CD4-positive, alpha-beta T cell (primary cell): Measurements from ENCODE around the gene SECTM1. TPM values are rescaled to one million over a fixed set of nuclear protein-coding genes. Genes with fewer than 3 reads are reported as not detected.

Experiments used
- ATAC-seq: fragments of 200-7000 bp; cut with Tn5 transposase; one replicate; pipeline ENCODE4 v1.10.0; 2022; ENCODE audit warnings: mild to moderate bottlenecking; ENCODE audit not compliant: poor library complexity
- CTCF ChIA-PET: fragments of 350-600 bp; sonication (Branson Sonifier 250); formaldehyde crosslinking; loops from one replicate; lab custom pipeline; 2021; ENCODE audit warnings: antibody characterized with exemption, inconsistent platforms; lab: Charles Lee
- POLR2A ChIA-PET: fragments of 350-600 bp; sonication (Branson Sonifier 250); formaldehyde crosslinking; loops from one replicate; lab custom pipeline; 2021; ENCODE audit warnings: antibody characterized with exemption, inconsistent platforms; lab: Charles Lee
- DNase-seq, 14 experiments: peaks; one replicate each; pipeline ENCODE4 v3.0.0-alpha.2; 2013 to 2020; ENCODE audit warnings: mixed read lengths in 2 of 14
- H3K27ac ChIP-seq, 2 donors: one replicate each; pipeline versions ENCODE4 v1.5.1 to v1.7.0; 2013; ENCODE audit warnings: low read length in 2 of 2, low read depth in 1 of 2, mild to moderate bottlenecking in 1 of 2
- H3K27me3 ChIP-seq, 2 experiments: 1 replicate in 1 of 2; 2 replicates in 1 of 2; pipeline versions ENCODE4 v1.6.1 to v1.7.0; 2013; ENCODE audit warnings: low read length in 2 of 2, control low read depth in 1 of 2, mild to moderate bottlenecking in 1 of 2, moderate library complexity in 1 of 2; ENCODE audit not compliant: insufficient read depth in 2 of 2, control insufficient read depth in 1 of 2
- H3K36me3 ChIP-seq: one replicate; pipeline ENCODE4 v1.6.1; 2013; ENCODE audit warnings: low read length, control low read depth; ENCODE audit not compliant: insufficient read depth
- H3K4me1 ChIP-seq: one replicate; pipeline ENCODE4 v1.6.1; 2013; ENCODE audit warnings: low read length, control low read depth; ENCODE audit not compliant: insufficient read depth
- H3K4me3 ChIP-seq: one replicate; pipeline ENCODE4 v1.5.1; 2013; ENCODE audit warnings: mild to moderate bottlenecking, low read length, moderate library complexity
- H3K9me3 ChIP-seq, 2 experiments: 1 replicate in 1 of 2; 2 replicates in 1 of 2; pipeline versions ENCODE4 v1.6.1 to v1.7.0; 2013; ENCODE audit warnings: low read length in 2 of 2, mild to moderate bottlenecking in 2 of 2, control low read depth in 1 of 2, moderate library complexity in 1 of 2; ENCODE audit not compliant: control insufficient read depth in 1 of 2, insufficient read depth in 1 of 2
- H3K27ac Mint-ChIP-seq: one replicate; pipeline ENCODE4 v1.8.0; 2020; ENCODE audit warnings: mixed read lengths
- H3K27me3 Mint-ChIP-seq: one replicate; pipeline ENCODE4 v1.8.0; 2021; ENCODE audit warnings: mixed read lengths
- H3K36me3 Mint-ChIP-seq: one replicate; pipeline ENCODE4 v1.8.0; 2021; ENCODE audit warnings: low read depth, mixed read lengths
- H3K4me1 Mint-ChIP-seq: one replicate; pipeline ENCODE4 v1.8.0; 2021; ENCODE audit warnings: low read depth, mixed read lengths
- H3K4me3 Mint-ChIP-seq: one replicate; pipeline ENCODE4 v1.8.0; 2020; ENCODE audit warnings: mild to moderate bottlenecking, mixed read lengths
- H3K9me3 Mint-ChIP-seq: one replicate; pipeline ENCODE4 v1.8.0; 2020; ENCODE audit warnings: mixed read lengths
- intact Hi-C, 2 experiments: fragments of 100-400 bp; cut with DNase I in 1 of 2; cut with micrococcal nuclease in 1 of 2; formaldehyde crosslinking; loops; one replicate each; pipeline versions ENCODE4 v1.15.1 to v1.9.0; 2023 to 2025; cut with DNase I, micrococcal nuclease
- total RNA-seq, 174 experiments: library from RNA in 2 of 174; stranded (reverse) in 2 of 174; gene quantifications; one replicate each; pipeline ENCODE4 v1.2.3 and lab custom pipeline; 2021 to 2026
- TF ChIP-seq, protein P1 (sequence below): fragments of 200-600 bp; IDR thresholded peaks from one replicate; pipeline ENCODE4 v1.8.0; 2022; ENCODE audit warnings: antibody characterized with exemption, mild to moderate bottlenecking

The SECTM1 gene
- total RNA-seq, 2 experiments from 2014 or later = 2.1 to 3.1 TPM

DNA sequence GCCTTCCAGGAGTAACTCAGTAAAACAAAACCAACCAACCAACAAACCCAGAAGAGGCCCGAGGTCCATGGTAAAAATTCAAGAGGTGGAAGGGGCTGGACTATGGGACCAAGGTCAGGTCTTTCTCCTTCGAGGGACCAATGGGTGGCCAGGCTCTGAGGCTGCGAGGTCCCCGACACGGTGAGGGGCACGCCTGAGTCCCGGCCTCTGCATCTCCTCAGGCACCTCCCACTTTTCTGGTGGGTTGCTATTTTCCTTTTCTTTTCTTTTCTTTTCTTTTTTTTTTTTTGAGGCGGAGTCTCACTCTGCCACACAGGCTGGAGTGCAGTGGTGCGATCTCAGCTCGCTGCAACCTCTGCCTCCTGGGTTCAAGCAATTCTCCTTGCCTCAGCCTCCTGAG lies 34.1 kb downstream of the SECTM1 start:
- ChIA-PET POLR2A (interaction anchor here (1.9 to 8.9 kb wide), 6 partner anchors 16 to 269 kb away, joined by 6 to 157 read pairs (median 16); partner anchors contain the start of genes CD7 and SECTM1), CTCF (interaction anchor here (2.1 to 3.3 kb wide), 3 partner anchors 22 to 63 kb away, joined by 7 to 16 read pairs (median 11); no protein-coding TSS in a partner anchor)
- Mint-ChIP-seq H3K4me1 (peaks cover 83% of the 10 kb centered on the region), H3K9me3 (no peaks in the 10 kb centered on the region), H3K4me3 (peak overlapping the region; percentile 96), H3K27me3 (no peaks in the 10 kb centered on the region), H3K36me3 (peaks cover 14% of the 10 kb centered on the region), H3K27ac (peak overlapping the region; percentile 100)
- intact Hi-C loops = loop anchor here (2.0 to 10.0 kb wide), 5 partner anchors 38 to 265 kb away; partner anchors contain the start of genes DCXR (in 1 of the 2) and RAC3 (in 1 of the 2)
- TF ChIP-seq, protein P1, sequence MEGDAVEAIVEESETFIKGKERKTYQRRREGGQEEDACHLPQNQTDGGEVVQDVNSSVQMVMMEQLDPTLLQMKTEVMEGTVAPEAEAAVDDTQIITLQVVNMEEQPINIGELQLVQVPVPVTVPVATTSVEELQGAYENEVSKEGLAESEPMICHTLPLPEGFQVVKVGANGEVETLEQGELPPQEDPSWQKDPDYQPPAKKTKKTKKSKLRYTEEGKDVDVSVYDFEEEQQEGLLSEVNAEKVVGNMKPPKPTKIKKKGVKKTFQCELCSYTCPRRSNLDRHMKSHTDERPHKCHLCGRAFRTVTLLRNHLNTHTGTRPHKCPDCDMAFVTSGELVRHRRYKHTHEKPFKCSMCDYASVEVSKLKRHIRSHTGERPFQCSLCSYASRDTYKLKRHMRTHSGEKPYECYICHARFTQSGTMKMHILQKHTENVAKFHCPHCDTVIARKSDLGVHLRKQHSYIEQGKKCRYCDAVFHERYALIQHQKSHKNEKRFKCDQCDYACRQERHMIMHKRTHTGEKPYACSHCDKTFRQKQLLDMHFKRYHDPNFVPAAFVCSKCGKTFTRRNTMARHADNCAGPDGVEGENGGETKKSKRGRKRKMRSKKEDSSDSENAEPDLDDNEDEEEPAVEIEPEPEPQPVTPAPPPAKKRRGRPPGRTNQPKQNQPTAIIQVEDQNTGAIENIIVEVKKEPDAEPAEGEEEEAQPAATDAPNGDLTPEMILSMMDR = no peak
- ATAC-seq (peak; percentile 4), DNase-seq (peak in 5 of 14 experiments; percentile 19 to 54 (median 34))
- H3K36me3 ChIP-seq = no peaks in the 10 kb centered on the region
- H3K4me3 ChIP-seq = peak overlapping the region; percentile 70
- H3K27ac ChIP-seq = peak overlapping the region; percentile 99 to 100
- H3K4me1 ChIP-seq = peaks cover 83% of the 10 kb centered on the region
- H3K9me3 ChIP-seq = no peaks in the 10 kb centered on the region
- no peaks in the 10 kb centered on the region for H3K27me3 ChIP-seq

DNA sequence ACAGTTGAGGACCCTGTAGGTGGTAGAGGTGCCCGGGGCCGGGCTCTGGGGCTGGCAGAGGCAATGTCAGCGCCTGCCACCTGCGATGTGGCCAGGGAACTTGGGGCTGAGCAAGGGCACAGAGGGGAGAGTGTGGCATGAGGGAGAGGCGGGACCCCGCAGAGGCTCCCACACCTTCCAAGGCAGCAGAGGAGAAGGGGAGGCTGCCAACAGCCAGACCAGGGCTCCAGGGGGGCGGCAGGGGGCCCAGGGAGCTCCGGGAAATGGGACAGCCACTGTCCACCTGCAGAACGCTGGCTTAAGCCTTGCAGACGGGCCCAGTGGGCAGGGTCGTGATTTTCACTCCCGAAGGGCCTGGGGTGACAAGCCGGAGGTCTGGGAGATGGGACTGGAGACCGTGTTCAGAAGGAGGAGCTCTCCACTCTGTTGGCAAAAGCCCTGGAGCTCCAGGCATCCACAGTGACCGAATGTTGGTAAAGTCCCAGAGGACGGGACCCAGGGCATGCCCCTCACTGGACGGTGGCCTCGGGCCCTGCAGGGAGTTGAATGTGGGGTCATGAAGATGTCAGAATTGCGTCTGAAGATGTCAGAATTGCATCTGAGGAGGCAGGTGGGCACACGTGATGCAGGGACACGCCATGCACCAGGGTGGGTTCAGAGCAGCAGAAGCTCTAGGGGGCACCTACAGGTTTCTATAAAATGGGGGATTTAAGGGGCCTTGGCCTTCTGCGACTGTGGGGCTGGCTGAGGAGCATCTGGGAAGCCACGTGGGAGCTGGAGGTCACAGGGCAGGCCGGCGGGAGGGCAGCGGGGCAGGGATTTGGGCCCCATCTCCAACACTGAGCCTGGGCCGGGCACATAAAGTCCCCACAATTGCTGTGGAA lies 34.8 kb downstream of the SECTM1 start:
- H3K4me3 Mint-ChIP-seq = peak overlapping the region; percentile 96
- ChIA-PET CTCF (interaction anchor here (0.6 to 3.3 kb wide), 6 partner anchors 19 to 93 kb away, joined by 3 to 16 read pairs (median 6); partner anchors contain the start of gene CD7), POLR2A (interaction anchor here (0.9 to 8.9 kb wide), 28 partner anchors 10 to 1518 kb away, joined by 3 to 157 read pairs (median 5); partner anchors contain the start of genes CD7, CSNK1D, DCXR and FN3KRP)
- H3K4me1 ChIP-seq = peaks cover 82% of the 10 kb centered on the region
- TF ChIP-seq, protein P1 = no peak
- H3K4me3 ChIP-seq = peak overlapping the region; percentile 70
- peaks cover 14% of the 10 kb centered on the region for H3K36me3 Mint-ChIP-seq
- peak overlapping the region; percentile 100 for H3K27ac Mint-ChIP-seq
- H3K36me3 ChIP-seq = no peaks in the 10 kb centered on the region
- H3K4me1 Mint-ChIP-seq = peaks cover 88% of the 10 kb centered on the region
- peaks cover 0 to under 1% of the 10 kb centered on the region in 2 experiments for H3K9me3 ChIP-seq
- ATAC-seq (no peak), DNase-seq (peak in 3 of 14 experiments; percentile 35 to 45 (median 37))
- H3K27ac ChIP-seq = peak overlapping the region; percentile 99 to 100
- no peaks in the 10 kb centered on the region for H3K27me3 ChIP-seq
- intact Hi-C loops = loop anchor here (1.0 to 10.0 kb wide), 8 partner anchors 23 to 264 kb away; partner anchors contain the start of genes CSNK1D (in 1 of the 2), DCXR (in 1 of the 2) and RAC3 (in 1 of the 2)
- H3K9me3 Mint-ChIP-seq = no peaks in the 10 kb centered on the region
- no peaks in the 10 kb centered on the region for H3K27me3 Mint-ChIP-seq
